ENCODE data around the gene GAA.
"Not testable (repeated sequence)": the region's sequence is repeated elsewhere in the genome, so short reads cannot be mapped to it uniquely, and the experiment has no call there.

GAA gene

DNA sequence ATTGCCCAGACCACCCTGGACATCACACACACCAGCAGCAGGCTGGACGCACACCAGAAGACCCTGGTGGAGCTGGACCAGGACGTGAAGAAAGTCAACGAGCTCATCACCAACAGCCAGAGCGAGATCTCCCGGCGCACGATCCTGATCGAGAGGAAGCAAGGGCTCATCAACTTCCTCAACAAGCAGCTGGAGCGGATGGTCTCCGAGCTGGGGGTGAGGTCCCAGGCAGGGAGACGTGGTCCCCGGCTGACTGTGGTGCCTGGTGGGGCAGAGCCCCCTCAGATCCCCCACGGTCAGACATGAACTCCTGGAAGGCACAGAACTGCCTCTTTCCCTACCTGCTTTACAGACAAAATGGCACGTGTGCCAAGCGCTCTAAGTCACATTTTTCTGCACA lies 16.6 kb upstream of the GAA start:
- DNase-seq = no peak

DNA sequence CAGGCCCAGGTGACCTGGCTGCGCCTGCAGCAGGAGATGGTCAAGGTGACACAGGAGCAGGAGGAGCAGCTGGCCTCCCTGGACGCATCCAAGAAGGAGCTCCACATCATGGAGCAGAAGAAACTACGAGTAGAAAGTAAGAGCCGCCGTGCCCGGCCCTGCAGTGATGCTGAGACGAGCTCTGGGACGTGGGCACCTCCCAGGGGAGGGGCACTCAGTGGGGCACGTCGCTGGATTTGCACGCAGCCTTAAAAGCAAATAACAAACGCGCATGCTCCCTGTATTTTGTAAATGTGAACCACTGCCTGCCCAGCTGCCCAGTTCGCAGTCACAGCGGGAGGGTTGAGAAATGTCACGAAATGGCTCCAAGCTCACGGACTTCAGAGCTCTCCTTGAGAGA lies 15.3 kb upstream of the GAA start:
- DNase-seq = no peak

DNA sequence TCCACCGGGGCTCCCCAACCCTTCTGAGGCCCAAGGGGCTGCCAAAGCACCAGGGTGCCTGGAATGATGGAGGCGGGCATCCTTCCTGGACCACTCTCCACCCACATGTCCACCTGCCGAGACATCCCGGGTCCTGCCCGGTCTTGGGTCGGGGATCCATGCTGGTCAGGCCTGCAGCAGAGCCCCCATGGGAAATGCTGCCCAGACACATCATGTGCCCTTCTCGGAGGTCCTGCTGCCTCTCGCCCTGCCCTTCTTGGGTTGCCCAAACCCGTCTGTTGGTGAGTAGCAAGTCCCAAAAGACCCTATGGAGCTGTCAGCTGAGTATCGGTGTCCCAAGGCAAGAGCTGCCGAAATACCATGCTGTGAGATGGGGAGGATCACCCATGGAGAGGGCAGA lies 14.8 kb upstream of the GAA start:
- DNase-seq = no peak

DNA sequence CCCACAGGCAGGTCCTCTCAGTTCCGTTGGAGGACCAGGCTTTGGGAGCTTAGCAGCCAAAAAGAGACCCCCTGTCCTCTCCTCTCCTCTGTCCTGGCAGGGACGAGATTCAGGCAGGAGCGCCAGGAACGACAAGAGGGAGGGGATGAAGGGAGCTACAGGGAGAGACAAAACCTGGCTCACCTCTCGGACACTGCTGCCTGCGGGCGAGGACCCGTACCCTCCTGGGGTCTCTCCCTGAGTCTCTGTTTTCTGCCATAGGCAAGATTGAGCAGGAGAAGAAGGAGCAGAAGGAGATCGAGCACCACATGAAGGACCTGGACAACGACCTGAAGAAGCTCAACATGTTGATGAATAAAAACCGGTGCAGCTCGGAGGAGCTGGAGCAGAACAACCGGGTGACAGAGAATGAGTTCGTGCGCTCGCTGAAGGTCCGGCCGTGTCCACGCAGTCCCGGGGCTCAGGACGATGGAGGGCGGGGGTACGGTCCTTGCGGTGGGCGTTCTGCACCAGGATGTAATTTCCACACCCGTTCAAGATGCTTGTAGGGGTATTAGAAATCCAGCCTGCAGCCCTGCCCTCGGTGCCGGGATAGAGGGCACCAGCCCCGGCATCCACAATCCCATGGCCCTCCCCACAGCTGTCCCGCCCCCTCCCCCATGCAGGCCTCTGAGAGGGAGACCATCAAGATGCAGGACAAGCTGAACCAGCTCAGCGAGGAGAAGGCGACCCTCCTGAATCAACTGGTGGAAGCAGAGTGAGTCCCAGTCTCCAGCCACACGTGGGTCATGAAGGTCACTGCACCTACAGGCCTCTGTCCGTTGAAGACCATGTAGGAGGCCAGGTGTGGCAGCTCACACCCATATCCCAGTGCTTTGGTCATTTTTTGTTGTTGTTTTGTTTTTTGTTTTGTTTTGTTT lies 13.8 kb upstream of the GAA start:
- DNase-seq = no peak

DNA sequence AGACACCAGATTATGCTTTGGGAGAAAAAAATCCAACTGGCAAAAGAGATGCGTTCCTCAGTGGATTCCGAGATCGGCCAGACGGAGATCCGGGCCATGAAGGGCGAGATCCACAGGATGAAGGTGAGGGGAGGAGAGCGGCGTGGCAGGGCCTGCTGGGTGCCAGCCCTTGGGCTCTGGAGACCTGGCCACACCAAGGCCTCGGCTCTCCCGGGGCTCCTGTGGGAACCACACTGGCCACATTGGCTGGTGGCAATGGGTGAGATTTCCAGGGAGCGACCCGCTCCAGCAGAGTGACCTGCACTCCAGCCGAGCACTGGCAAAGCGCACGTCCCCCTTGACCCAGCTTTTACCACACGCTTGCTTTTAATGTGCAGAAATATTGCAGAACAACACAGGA lies 11.6 kb upstream of the GAA start:
- no peak for DNase-seq

DNA sequence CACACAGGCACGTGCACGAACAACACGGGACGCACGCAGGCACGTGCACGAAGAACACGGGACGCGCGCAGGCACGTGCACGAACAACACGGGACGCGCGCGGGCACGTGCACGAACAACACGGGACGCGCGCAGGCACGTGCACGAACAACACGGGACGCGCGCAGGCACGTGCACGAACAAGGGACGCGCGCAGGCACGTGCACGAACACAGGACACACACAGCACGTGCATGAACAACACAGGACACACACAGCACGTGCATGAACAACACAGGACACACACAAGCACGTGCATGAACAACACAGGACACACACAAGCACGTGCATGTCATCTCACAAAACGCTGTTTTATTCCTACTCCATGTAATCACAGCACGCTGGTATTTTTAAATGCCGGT lies 11.2 kb upstream of the GAA start:
- DNase-seq = not testable (repeated sequence)

DNA sequence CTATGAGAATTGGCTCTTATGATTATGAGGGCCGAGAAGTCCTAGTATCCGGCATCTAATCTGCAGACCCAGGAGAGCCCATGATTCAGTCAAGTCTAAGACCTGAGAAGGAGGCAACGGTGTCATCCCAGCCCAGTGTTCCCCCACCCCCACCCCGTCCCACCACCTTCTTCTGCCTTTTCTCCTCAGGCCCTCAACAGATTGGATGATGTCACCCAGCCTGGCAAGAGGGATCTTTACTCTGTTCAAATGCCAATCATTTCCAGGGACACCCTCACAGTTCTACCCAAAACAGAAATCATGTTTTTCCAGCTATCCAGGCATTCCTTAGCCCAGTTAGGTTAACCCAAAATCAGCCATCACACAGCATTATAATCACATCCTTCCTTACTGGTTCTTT lies 10.0 kb upstream of the GAA start:
- DNase-seq = no peak

DNA sequence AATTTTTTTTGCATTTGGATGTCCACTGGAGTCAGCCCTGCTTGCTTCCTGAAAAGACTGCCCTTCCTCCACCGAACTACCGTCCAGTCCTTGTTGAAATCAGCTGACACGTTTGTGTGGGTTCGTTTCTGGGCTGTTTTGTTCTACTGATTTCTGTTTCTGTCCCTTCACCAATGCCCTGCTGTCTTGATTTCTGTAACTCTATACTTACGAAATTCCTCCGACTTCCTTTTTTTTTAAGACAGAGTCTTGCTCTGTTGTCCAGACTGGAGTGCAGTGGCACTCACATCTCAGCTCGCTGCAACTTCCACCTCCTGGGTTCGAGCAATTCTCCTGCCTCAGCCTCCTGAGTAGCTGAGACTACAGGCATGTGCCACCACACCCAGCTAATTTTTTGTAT lies 8.4 kb upstream of the GAA start:
- DNase-seq = no peak

DNA sequence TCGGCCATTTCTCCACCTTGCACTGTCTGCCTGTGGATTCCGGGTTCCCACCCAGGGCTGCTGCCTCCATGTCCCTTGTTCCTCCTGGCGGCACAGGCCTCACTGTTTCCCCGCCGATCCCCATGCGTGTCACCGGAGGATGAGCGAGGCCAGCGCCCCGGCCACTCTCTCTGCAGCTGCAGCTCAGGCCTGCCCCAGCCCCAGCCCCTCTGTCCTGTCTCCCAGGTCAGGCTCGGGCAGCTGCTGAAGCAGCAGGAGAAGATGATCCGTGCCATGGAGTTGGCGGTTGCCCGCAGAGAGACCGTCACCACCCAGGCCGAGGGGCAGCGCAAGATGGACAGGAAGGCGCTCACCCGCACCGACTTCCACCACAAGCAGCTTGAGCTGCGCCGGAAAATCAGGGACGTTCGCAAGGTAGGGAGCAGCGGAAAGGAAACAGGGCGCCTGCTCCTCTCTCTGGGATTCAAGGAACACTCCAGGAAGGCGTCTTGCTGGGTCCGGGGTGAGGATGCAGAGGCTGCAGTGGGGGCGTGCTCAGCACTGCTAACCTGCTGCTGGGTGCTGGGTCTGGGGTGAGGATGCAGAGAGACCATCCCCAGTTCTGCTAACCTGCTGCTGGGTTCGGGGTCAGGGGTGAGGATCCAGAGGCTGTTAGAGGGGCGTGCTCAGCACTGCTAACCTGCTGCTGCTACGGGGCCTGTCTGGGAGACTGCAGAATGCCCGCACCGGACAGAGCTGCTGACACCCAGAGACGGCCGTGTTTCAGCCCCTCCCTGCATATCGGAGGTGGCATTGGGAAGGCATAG lies 6.1 kb upstream of the GAA start:
- DNase-seq = no peak

DNA sequence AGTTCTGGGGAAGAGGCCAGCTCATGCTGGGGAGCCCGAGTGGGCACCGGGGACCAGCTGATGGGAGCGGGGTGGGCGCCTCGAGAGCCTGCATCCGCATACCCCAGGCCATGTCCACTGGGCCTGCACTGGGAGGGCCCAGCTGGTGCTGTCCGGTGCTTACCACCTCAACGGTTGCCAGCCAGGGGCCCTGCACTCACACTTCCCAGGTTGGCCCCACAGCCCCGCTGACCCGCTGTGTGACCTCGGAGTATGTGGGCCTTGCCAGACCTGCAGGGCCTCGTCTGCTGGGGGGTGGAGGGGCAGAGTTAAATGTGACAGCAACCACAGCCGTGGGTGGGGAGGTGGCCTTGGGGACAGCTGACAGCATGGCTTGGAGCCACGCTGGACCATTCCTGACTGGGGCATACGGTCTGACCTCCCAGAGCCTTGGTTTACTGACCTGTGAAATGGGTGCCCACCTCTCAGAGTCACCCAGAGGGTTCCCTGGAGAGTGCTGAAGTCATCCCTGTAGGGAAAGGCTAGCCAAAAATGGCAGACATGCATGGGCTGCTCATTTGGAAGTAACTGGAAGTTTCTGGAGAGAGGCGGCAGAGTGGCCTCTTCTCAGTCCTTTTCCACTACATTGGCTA lies 5.4 kb upstream of the GAA start:
- DNase-seq = no peak

DNA sequence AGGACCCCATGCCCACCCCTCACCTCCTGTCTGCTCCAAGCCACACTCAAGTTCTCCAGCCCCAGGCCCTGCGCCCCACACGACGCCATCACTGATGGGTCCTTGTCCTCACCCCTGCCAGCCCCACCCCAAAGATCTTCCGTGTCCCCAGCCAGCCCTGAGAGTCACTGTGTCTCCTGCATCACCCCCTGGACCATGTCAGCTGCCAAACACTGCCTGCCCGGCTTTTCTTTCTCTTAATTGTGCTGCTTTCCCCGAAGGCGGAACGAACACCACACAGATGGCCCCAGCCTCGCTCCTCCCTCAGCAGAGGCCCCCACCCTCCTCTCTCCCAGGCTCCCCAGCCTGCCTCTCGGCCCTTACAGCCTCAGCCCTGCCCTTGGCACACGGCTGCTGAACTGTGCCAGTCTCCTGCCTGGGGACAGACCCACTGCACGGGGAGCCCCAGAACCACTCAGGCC lies 4.8 kb upstream of the GAA start:
- no peak for DNase-seq

DNA sequence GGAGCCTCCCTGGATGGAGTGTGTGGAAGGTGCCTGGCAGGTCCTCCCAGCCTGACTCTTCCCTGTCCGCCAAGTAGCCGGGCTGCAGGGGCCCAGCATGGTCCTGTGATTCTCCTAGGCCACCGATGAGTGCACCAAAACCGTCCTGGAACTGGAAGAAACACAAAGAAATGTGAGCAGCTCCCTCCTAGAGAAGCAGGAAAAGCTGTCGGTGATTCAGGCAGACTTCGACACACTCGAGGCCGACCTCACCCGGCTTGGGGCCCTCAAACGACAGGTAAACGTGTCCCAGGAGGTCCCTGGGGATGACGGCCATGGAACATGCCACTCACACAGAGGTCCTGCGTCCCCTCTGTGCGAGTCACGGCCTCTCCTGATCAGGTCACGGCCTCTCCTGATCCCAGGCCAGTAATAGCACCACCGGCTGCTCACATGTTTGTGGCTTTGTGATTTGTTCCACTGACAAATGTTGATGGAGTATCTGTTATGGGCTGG lies 4.2 kb upstream of the GAA start:
- DNase-seq = no peak

DNA sequence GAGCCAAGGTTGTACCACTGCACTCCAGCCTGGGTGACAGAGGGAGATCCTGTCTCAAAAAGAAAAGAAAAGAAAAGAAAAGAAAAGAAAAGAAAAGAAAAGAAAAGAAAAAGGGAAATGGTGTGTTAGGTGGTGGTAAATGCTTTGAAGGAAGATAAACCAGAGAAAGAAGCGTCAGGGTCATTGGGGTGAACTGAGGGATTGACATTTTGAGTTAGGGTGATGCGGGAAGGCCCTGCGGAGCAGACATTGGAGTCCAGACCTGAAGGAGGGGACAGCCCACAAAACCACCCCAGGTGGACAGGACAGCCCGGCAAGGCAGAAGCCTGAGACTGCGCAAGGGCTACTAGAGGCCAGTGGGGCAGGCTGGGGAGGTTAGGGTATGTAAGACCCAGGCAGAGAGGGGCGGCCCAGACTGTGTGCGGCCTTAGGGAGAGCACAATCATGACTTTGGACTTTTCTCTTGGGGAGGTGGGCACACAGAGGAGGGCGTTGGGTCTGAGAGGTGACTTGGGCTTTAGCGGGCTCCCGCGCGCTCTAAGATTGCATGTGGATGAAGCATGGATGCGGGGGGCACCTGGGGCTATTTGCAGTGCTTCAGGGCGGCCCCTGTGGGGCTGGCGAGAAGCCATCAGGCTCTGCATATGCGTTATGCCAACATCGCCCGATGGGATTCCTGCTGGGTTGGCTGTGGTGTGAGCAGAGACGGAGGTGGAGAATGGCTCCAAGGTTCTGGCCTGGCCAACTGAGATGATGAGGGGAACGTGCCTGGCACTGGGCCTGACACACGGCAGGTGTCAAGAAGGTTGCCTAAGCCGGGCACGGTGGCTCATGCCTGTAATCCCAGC lies 3.3 kb upstream of the GAA start:
- DNase-seq = no peak

DNA sequence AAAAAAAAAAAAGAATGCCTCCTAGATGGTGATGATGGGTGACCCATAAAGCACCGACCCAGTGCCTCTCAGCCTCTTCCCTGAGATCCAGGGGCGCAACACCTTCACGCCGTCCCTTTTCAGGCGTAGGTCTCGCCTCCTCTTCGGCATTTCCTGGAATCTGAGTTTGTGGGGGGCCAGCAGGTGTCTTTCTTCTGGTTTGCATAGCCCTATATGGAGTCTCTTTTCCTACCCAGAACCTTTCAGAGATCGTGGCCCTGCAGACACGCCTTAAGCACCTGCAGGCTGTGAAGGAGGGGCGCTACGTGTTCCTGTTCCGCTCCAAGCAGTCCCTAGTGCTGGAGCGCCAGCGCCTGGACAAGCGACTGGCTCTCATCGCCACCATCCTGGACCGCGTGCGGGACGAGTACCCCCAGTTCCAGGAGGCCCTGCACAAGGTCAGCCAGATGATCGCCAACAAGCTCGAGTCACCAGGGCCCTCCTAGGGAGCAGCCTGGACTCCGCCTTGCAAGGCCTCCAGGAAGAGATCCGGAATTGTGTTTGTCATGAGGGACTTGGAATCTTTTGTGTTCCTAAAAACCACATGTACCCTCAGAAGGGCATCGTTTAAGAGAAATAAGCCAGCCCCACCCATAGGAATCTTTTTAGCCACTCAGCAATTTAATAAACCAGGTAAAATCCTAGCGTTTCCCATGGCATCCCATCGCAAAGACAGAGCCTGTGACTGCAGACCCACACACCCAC lies 1.9 kb upstream of the GAA start:
- no peak for DNase-seq

DNA sequence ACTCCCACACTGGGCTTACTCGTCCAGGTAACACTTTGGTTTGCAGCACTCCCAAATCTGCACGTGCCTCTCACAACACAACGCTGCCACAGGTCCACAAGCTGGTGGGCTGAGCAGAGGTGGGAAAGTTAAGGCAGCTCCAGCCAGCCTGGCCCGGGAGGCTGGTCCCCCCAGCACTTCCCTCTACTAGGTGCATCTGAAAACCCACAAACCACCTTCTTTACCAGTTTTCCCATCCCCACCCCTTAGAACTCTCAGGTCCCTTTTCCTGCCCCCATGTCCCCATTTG lies 1.4 kb upstream of the GAA start:
- DNase-seq = no peak

DNA sequence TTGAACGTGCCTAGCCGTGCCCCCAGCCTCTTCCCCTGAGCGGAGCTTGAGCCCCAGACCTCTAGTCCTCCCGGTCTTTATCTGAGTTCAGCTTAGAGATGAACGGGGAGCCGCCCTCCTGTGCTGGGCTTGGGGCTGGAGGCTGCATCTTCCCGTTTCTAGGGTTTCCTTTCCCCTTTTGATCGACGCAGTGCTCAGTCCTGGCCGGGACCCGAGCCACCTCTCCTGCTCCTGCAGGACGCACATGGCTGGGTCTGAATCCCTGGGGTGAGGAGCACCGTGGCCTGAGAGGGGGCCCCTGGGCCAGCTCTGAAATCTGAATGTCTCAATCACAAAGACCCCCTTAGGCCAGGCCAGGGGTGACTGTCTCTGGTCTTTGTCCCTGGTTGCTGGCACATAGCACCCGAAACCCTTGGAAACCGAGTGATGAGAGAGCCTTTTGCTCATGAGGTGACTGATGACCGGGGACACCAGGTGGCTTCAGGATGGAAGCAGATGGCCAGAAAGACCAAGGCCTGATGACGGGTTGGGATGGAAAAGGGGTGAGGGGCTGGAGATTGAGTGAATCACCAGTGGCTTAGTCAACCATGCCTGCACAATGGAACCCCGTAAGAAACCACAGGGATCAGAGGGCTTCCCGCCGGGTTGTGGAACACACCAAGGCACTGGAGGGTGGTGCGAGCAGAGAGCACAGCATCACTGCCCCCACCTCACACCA lies 724 bp downstream of the GAA start:
- no peak for DNase-seq

DNA sequence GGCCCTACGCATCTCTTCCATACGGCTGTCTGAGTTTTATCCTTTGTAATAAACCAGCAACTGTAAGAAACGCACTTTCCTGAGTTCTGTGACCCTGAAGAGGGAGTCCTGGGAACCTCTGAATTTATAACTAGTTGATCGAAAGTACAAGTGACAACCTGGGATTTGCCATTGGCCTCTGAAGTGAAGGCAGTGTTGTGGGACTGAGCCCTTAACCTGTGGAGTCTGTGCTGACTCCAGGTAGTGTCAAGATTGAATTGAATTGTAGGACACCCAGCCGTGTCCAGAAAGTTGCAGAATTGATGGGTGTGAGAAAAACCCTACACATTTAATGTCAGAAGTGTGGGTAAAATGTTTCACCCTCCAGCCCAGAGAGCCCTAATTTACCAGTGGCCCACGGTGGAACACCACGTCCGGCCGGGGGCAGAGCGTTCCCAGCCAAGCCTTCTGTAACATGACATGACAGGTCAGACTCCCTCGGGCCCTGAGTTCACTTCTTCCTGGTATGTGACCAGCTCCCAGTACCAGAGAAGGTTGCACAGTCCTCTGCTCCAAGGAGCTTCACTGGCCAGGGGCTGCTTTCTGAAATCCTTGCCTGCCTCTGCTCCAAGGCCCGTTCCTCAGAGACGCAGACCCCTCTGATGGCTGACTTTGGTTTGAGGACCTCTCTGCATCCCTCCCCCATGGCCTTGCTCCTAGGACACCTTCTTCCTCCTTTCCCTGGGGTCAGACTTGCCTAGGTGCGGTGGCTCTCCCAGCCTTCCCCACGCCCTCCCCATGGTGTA lies 1.5 kb downstream of the GAA start:
- DNase-seq = no peak

DNA sequence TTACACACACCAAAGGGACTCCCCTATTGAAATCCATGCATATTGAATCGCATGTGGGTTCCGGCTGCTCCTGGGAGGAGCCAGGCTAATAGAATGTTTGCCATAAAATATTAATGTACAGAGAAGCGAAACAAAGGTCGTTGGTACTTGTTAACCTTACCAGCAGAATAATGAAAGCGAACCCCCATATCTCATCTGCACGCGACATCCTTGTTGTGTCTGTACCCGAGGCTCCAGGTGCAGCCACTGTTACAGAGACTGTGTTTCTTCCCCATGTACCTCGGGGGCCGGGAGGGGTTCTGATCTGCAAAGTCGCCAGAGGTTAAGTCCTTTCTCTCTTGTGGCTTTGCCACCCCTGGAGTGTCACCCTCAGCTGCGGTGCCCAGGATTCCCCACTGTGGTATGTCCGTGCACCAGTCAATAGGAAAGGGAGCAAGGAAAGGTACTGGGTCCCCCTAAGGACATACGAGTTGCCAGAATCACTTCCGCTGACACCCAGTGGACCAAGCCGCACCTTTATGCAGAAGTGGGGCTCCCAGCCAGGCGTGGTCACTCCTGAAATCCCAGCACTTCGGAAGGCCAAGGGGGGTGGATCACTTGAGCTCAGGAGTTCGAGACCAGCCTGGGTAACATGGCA lies 2.2 kb downstream of the GAA start:
- DNase-seq = no peak

DNA sequence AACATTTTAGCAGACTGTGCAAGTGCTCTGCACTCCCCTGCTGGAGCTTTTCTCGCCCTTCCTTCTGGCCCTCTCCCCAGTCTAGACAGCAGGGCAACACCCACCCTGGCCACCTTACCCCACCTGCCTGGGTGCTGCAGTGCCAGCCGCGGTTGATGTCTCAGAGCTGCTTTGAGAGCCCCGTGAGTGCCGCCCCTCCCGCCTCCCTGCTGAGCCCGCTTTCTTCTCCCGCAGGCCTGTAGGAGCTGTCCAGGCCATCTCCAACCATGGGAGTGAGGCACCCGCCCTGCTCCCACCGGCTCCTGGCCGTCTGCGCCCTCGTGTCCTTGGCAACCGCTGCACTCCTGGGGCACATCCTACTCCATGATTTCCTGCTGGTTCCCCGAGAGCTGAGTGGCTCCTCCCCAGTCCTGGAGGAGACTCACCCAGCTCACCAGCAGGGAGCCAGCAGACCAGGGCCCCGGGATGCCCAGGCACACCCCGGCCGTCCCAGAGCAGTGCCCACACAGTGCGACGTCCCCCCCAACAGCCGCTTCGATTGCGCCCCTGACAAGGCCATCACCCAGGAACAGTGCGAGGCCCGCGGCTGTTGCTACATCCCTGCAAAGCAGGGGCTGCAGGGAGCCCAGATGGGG lies 3.1 kb downstream of the GAA start:
- DNase-seq = no peak

All from cerebellar nuclear complex (tissue), 1 donor.